HG02943 (cell line): Measurements from ENCODE around the gene RAB4A.
A peak's percentile ranks its signal among the peaks of the same experiment; 100 is the strongest.

ENCODE experiments used
- ATAC-seq: cut with Tn5 transposase; IDR thresholded peaks from one replicate; pipeline ENCODE4 v1.9.1; 2021; ENCODE audit warnings: mild to moderate bottlenecking, low read depth, moderate library complexity; ENCODE audit not compliant: unreplicated experiment

Gene RAB4A

DNA sequence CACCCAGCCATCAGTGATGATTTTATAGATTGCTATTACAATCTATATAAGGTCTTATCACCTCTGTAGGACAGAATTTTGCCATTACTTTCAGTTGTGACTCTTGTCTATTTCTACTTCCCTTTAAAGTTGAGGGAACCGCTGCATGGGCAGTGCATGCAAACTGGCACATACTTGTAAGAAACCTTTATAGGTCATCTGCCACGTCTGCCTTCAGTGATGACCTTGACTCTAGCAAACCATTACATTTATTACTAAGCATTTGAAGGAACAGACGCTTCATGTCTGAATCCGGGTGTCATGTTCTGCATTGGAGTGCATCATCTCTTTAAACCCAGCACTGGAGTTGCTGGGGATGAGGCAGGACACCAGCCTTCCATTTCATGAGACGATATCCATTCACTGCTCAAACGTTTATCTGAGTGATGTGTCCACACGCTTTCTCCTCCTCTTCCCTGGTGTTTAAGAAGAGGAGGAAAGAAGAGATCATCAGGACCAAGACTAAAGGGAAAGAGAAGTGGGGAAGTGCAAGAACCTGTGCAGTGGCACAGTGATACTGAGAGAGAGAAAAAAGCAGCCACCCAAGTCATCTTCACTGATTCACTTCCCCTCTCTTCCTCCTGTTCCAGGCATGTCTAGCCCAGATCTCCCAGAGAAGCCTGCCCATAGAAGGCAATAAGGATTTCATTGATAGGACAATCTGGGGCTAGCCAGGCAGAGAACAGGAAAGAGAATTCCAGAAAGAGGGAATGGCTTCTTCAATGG lies 57.9 kb downstream of the RAB4A start:
- ATAC-seq = no peak

- ATAC-seq = no peak
Observed at GRCh38 chr1:229334269-229334668, 63.4 kb downstream of the RAB4A start.

- no peak for ATAC-seq
Observed at GRCh38 chr1:229334716-229335115, 63.8 kb downstream of the RAB4A start.

DNA sequence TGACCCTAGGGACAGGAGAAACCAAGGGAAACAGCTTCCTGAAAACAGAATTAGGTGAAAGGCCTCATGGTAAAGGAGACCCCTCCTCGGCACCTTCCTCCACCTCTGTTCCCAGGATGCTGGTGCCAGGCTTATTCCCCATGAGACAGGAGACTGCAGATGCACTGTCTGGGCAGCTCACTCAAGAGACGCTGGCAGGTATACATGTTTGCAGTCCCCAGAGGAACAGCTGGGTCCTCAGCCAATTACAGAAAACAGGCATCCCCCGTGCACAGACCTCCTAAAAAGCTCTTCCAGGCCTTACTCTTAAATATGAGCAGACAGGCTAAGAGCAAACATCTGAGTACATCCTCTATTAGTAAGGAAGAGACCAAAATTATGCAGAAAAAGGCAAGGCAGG lies 65.4 kb downstream of the RAB4A start:
- ATAC-seq = no peak

DNA sequence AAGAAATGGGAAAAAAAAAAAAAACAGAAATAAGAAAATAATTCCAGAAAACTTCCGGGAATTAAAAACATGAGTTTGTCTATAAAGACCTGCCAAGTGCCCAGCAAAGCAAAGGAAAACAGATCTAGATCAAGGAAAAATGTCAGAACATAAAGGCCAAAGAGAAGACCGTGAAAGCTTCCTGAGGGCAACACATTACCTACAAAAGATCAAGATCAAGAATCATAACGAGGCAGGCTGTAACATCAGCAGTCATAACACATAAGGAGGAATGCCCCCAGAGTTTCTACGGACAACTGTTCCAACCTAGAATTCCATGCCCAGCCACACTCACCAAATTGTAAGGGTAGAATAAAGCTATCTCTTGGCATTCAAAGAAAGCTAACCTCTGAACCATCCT lies 68.2 kb downstream of the RAB4A start:
- ATAC-seq = no peak

DNA sequence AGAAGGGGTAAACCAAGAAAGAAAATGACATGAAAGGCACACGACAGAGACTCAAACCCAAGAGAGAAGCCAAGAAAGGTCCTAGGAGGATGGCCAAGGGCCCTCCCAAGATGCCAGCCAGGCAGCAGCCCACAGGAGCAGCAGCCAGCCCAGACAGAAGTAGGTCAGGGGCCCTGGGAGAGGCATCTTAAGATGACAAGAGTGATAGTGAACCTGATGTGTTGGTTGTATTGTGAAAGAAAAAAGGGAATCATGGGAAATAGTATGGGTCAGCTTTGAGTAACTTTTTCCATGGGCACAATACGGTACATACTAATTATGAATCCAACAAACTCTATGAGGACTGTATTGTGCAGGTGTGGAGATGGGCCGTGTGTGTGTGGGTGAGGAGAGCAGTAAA lies 68.6 kb downstream of the RAB4A start:
- ATAC-seq = no peak

- no peak for ATAC-seq
Observed at GRCh38 chr1:229340496-229340895, 69.6 kb downstream of the RAB4A start.

DNA sequence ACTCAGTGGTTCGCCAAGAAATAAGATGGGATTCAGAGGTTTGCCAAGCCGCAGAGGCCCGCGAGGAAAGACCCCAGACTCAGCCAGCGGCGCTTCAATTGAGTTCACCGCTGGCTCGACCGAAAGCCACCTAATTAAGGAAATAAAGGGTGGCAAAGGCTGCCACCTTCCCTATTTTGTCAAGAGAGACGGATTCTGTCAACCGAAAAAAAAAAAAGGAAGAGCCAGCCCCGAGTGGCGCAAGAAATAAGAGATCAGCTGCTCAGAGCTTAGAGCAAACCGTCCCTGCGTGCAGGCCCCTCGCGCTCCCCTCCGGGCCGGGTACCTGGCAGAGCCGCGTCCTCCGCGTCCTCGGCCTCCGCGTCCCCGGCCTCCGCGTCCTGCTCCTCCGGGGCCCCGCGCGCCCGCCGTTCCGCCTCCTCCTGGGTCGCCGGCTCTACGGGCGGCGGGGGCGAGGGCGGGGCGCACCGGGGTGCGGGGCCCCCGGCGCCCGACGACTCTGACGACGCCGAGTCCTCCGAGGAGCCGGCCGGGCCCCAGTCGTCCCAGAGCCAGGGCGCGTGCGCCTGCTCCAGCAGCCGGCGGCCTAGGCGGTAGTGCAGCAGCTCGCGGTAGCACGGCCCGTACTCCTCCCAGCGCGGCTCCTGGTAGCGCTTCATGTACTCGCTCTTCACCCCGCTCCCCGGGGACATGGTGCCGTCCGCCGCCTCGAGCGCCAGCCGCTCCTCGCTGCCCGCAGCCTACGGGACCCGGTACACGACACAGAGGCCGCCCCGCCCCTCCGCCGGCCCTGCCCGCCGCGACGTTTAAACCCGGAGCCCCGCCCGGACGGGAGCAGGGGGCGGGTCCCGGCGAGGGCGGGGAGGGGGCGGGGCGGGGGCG lies 71.1 kb downstream of the RAB4A start:
- peak; percentile 56 for ATAC-seq

GRCh38 chr1:229342656-229343569 lies 72.0 kb downstream of the RAB4A start, which contains the start of gene CCSAP:
Gene CCSAP (minus strand): TSS chr1:229343047. CDS start chr1:229342465, 582 bp downstream.
- peak; percentile 38 for ATAC-seq

DNA sequence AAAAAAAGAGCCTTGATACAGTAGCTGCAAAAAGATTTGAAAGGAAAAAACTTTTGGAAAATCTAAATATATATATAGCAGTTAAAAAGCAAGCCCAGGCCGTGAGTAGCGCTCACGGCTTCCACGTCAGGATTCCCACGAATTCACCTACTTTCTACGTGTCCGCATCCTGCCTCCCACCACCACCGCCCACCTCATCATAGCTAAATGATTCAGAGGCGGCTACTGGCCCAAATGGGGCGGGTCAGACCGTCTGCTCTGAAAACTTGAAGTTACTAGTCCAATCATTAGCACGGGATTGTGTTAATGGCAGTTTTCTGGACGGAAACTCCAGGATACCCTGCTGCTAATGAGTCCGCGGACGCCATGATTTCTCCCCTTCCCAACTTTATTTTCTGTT lies 73.2 kb downstream of the RAB4A start:
- ATAC-seq = no peak

GRCh38 chr1:229344937-229345684 lies 74.2 kb downstream of the RAB4A start:
- no peak for ATAC-seq

DNA sequence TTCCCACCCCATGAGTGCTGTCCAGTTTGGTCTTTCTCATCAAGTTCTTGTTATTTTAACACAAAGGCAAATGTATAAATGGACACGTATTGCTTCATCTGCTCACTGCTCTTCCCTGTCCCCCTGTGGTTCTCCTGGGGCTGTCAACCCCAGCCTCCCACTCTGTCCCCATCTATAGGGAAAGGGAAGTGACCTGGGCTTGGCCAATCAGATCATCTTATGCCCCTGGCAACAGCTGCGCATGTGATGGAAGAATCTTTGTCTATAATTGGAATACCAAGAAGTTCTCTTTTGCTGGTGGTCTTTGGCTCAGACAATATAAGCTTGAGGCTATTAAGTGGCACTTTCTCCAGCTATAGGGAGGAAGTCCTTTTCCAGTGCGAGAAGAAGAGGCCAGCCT lies 76.6 kb downstream of the RAB4A start:
- ATAC-seq = no peak

GRCh38 chr1:229349463-229350385 lies 78.8 kb downstream of the RAB4A start:
- ATAC-seq = no peak

- ATAC-seq = no peak
Observed at GRCh38 chr1:229352975-229353374, 82.1 kb downstream of the RAB4A start.

DNA sequence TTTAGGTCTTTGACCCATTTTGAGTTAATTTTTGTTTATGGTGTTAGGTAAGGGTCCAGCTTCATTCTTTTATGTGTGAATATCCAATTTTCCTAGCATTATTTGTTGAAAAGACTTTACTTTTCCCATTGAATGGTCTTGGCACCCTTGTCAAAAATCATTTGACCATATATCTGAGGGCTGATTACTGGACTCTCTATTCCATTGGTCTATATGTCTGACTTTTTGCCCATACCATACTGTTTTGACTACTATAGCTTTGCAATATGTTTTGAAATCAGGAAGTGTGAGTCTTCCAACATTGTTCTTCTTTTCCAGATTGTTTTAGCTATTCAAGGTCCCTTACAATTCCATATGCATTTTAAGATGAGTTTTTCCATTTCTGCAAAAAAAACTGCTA lies 83.3 kb downstream of the RAB4A start:
- no peak for ATAC-seq
